A549 (cell line): ENCODE data around the gene ULK4. TPM values are rescaled to one million over a fixed set of nuclear protein-coding genes. Genes with fewer than 3 reads are reported as not detected.

Experiments used
- ATAC-seq, 2 experiments: fragments of 200-7000 bp in 1 of 2; fragments of >200 bp in 1 of 2; cut with Nextera tagmentation in 1 of 2; cut with Tn5 transposase in 1 of 2; 3 replicates each; pipeline versions ENCODE4 v1.8.0 to v1.9.1; 2018 to 2020; ENCODE audit warnings: mild to moderate bottlenecking in 1 of 2, moderate library complexity in 1 of 2
- CTCF ChIA-PET: fragments of 300-600 bp; sonication (Branson Sonifier 250); formaldehyde crosslinking; extraction: SDS; loops from one replicate; lab custom pipeline; 2021; ENCODE audit warnings: antibody characterized with exemption, inconsistent platforms; lab: Yijun Ruan, JAX
- POLR2A ChIA-PET: fragments of 350-600 bp; formaldehyde crosslinking; extraction: SDS; loops from one replicate; lab custom pipeline; 2021; ENCODE audit warnings: antibody characterized with exemption, inconsistent platforms; lab: Yijun Ruan, JAX
- DNase-seq, 2 experiments: peaks; one replicate each; pipeline versions ENCODE4 v3.0.0 to v3.0.0-alpha.2; 2011 to 2016; ENCODE audit warnings: low read depth in 1 of 2, low spot score in 1 of 2
- FAIRE-seq: peaks from 2 replicates; lab custom pipeline; 2011; peaks lifted over from hg19 to GRCh38; lab: Jason Lieb, UNC
- H3K27ac ChIP-seq, 2 experiments: fragments of >200 bp; sonication (Bioruptor Twin); formaldehyde crosslinking; 3 replicates each; pipeline ENCODE4 v1.5.1; 2016 to 2017
- H3K4me1 ChIP-seq: fragments of >200 bp; sonication (Bioruptor Twin); formaldehyde crosslinking; 3 replicates; pipeline ENCODE4 v1.6.1; 2016
- H3K4me2 ChIP-seq: fragments of >200 bp; sonication (Bioruptor Twin); formaldehyde crosslinking; 3 replicates; pipeline ENCODE4 v1.6.1; 2016
- H3K4me3 ChIP-seq: fragments of >200 bp; sonication (Bioruptor Twin); formaldehyde crosslinking; 3 replicates; pipeline ENCODE4 v1.5.1; 2016
- H3K9me3 ChIP-seq: fragments of >200 bp; sonication (Bioruptor Twin); formaldehyde crosslinking; 3 replicates; pipeline ENCODE4 v1.6.1; 2016
- BCL3 ChIP-seq: fragments of >200 bp; sonication (Bioruptor Twin); formaldehyde crosslinking; IDR thresholded peaks from 3 replicates; pipeline ENCODE4 v1.6.1; 2016
- BHLHE40 ChIP-seq: IDR thresholded peaks from 2 replicates; pipeline ENCODE4 v1.6.1; 2012; ENCODE audit warnings: low read depth, low read length, inconsistent platforms
- CBX8 ChIP-seq: fragments of 200-600 bp; sonication (generic); IDR thresholded peaks from 2 replicates; pipeline ENCODE4 v1.6.1; 2016
- EHF ChIP-seq: fragments of 250-450 bp; sonication (Bioruptor Pico); IDR thresholded peaks from 2 replicates; pipeline ENCODE4 v1.5.0; 2020; ENCODE audit warnings: mild to moderate bottlenecking
- EHMT2 ChIP-seq: fragments of 200-600 bp; sonication (generic); IDR thresholded peaks from 2 replicates; pipeline ENCODE4 v1.6.1; 2016; ENCODE audit warnings: antibody characterized with exemption, low read depth, mild to moderate bottlenecking, moderate library complexity
- FOSB ChIP-seq: fragments of 250-450 bp; sonication (Bioruptor Pico); IDR thresholded peaks from 2 replicates; pipeline ENCODE4 v1.5.0; 2020; ENCODE audit warnings: mild to moderate bottlenecking, moderate library complexity
- FOSL2 ChIP-seq, 2 experiments: fragments of 450-650 bp in 1 of 2; fragments of >200 bp in 1 of 2; sonication (Bioruptor Twin) in 1 of 2; formaldehyde crosslinking; IDR thresholded peaks; 2 replicates each; pipeline versions ENCODE4 v1.5.0 to v1.6.1; 2016 to 2020; ENCODE audit warnings: mild to moderate bottlenecking in 1 of 2, moderate library complexity in 1 of 2
- GATA3 ChIP-seq: IDR thresholded peaks from 2 replicates; pipeline ENCODE4 v1.6.1; 2012; ENCODE audit warnings: borderline replicate concordance
- HDAC2 ChIP-seq: fragments of 200-600 bp; sonication (generic); IDR thresholded peaks from 2 replicates; pipeline ENCODE4 v1.6.1; 2016
- HEYL ChIP-seq: fragments of 250-450 bp; sonication (Bioruptor Pico); IDR thresholded peaks from 2 replicates; pipeline ENCODE4 v1.8.0; 2021; ENCODE audit warnings: mild to moderate bottlenecking, moderate library complexity
- HMGXB4 ChIP-seq: fragments of 250-450 bp; sonication (Bioruptor Pico); IDR thresholded peaks from 2 replicates; pipeline ENCODE4 v1.5.0; 2021; ENCODE audit warnings: mild to moderate bottlenecking, moderate library complexity, borderline replicate concordance
- HOXB13 ChIP-seq: fragments of 250-450 bp; sonication (Bioruptor Pico); IDR thresholded peaks from 2 replicates; pipeline ENCODE4 v1.5.0; 2020; ENCODE audit warnings: low read depth, mild to moderate bottlenecking, moderate library complexity
- KDM5A ChIP-seq: fragments of 200-600 bp; sonication (generic); IDR thresholded peaks from 2 replicates; pipeline ENCODE4 v1.6.1; 2016; ENCODE audit warnings: antibody characterized with exemption, mild to moderate bottlenecking
- MYC ChIP-seq: IDR thresholded peaks from 2 replicates; pipeline ENCODE4 v1.6.1; 2012; ENCODE audit warnings: mild to moderate bottlenecking, inconsistent platforms, low read length, improper control_type of control experiment, borderline replicate concordance
- NFE2L2 ChIP-seq: fragments of 150-350 bp; conservative IDR thresholded peaks from 2 replicates; pipeline ENCODE4 v1.6.1; 2014; ENCODE audit warnings: low read length
- NR3C1 ChIP-seq: fragments of >200 bp; sonication (Bioruptor Twin); formaldehyde crosslinking; IDR thresholded peaks from 3 replicates; pipeline ENCODE4 v1.6.1; 2017
- PHF8 ChIP-seq: fragments of 200-600 bp; sonication (generic); IDR thresholded peaks from 2 replicates; pipeline ENCODE4 v1.6.1; 2016; ENCODE audit warnings: low read depth, mild to moderate bottlenecking, antibody characterized with exemption, moderate library complexity, borderline replicate concordance
- POLR2A ChIP-seq: IDR thresholded peaks from 2 replicates; pipeline ENCODE4 v1.6.1; 2012; ENCODE audit warnings: mild to moderate bottlenecking, low read length
- POLR2AphosphoS2 ChIP-seq: conservative IDR thresholded peaks from 2 replicates; pipeline ENCODE4 v1.6.1; 2012; ENCODE audit warnings: low read length, improper control_type of control experiment, inconsistent platforms
- RAD21 ChIP-seq, 2 experiments: fragments of >200 bp in 1 of 2; sonication (Bioruptor Twin) in 1 of 2; formaldehyde crosslinking in 1 of 2; IDR thresholded peaks in 1 of 2; conservative IDR thresholded peaks in 1 of 2; 2 replicates in 1 of 2; 3 replicates in 1 of 2; pipeline ENCODE4 v1.6.1; 2012 to 2018; ENCODE audit warnings: inconsistent platforms in 1 of 2
- RARB ChIP-seq: fragments of 250-450 bp; sonication (Bioruptor Pico); IDR thresholded peaks from 2 replicates; pipeline ENCODE4 v1.8.0; 2021; ENCODE audit warnings: mild to moderate bottlenecking, moderate library complexity
- RFX5 ChIP-seq: fragments of 450-650 bp; IDR thresholded peaks from 2 replicates; pipeline ENCODE4 v1.7.1; 2014; ENCODE audit warnings: antibody characterized with exemption, mild to moderate bottlenecking, moderate library complexity
- RNF2 ChIP-seq: fragments of 200-600 bp; sonication (generic); IDR thresholded peaks from 2 replicates; pipeline ENCODE4 v1.6.1; 2016; ENCODE audit warnings: low read depth, mild to moderate bottlenecking, antibody characterized with exemption, moderate library complexity, borderline replicate concordance
- SREBF2 ChIP-seq: fragments of 450-650 bp; IDR thresholded peaks from 2 replicates; pipeline ENCODE4 v1.6.1; 2014; ENCODE audit warnings: mild to moderate bottlenecking, moderate library complexity
- TFCP2L1 ChIP-seq: fragments of 250-450 bp; sonication (Bioruptor Pico); IDR thresholded peaks from 2 replicates; pipeline ENCODE4 v1.5.0; 2021; ENCODE audit warnings: mild to moderate bottlenecking
- ZC3H11A ChIP-seq: fragments of 450-650 bp; IDR thresholded peaks from 2 replicates; pipeline ENCODE4 v1.6.1; 2014; ENCODE audit warnings: antibody characterized with exemption, mild to moderate bottlenecking
- WGBS: methylation state at CpG from one replicate; pipeline ENCODE4 v1.1.6; 2017; ENCODE audit errors: missing lambda C conversion rate; 5-methylcytosine and 5-hydroxymethylcytosine counted together
- polyA plus RNA-seq, 4 experiments: library from polyadenylated mRNA; depleted of rRNA in 3 of 4; stranded (reverse); fragments of >200 nt; fragmentation: RNase III in 1 of 4; extraction: RNeasy Plus Mini Kit Qiagen cat#74134 plus additional on column Dnase treatment in 1 of 4; gene quantifications; 2 replicates in 3 of 4; 3 replicates in 1 of 4; pipeline ENCODE4 v1.2.3, GENCODE V29; 2011 to 2017
- TF ChIP-seq, protein P1 (sequence below): IDR thresholded peaks from 2 replicates; pipeline ENCODE4 v1.6.1; 2012; ENCODE audit warnings: low read depth, borderline replicate concordance
- TF ChIP-seq, protein P2 (sequence below): IDR thresholded peaks from 2 replicates; pipeline ENCODE4 v1.6.1; 2012

Gene ULK4
- polyA plus RNA-seq, 2 of the 4 experiments (the other 2 are of a cell fraction) = 4.9 to 7.7 TPM

GRCh38 chr3:41974223-41974622 is 12.3 kb upstream of the ULK4 start:
- TF ChIP-seq RAD21 (conservative IDR thresholded peaks at IDR 0.05 in 1 of 2, IDR thresholded peaks at IDR 0.05 in 1 of 2) (no peak), HDAC2 (no peak), GATA3 (no peak), NFE2L2 (no peak)
- POLR2A ChIA-PET = no interaction called here
- CTCF ChIA-PET = no interaction called here
- FAIRE-seq = no peak
- Histone ChIP-seq H3K27ac (no peak overlapping the region), H3K9me3 (no peaks in the 10 kb centered on the region), H3K4me1 (no peaks in the 10 kb centered on the region), H3K4me3 (no peak overlapping the region), H3K4me2 (no peak overlapping the region)
- WGBS = 42% methylated on average over 2 of the region's 2 CpGs
- no peak for ATAC-seq
- no peak for DNase-seq

DNA sequence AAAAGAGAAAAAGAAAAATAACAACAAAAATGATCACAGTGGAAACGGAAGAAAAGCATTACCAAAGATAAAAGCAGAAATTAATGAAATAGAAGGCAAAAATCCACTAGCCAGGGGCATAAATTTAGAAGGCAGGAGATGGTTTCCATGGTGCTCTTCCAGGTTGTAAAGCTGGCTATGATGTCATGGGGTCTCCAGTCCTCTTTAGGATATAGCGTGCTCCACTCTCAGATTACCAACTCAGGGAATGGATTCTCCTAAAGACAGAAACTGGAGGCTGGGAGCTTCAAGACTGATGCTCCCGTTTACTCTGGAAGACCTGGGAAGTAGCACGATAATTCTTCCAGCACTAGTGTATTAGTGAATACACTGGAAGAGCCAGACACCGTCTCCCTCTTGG is 10.9 kb upstream of the ULK4 start:
- ATAC-seq (no peak), DNase-seq (no peak), FAIRE-seq (no peak)
- Histone ChIP-seq H3K4me1 (no peaks in the 10 kb centered on the region), H3K4me3 (no peak overlapping the region), H3K9me3 (no peaks in the 10 kb centered on the region), H3K27ac (no peak overlapping the region), H3K4me2 (no peak overlapping the region)
- no peak for TF ChIP-seq FOSL2 (IDR thresholded peaks at IDR 0.05)
- TF ChIP-seq FOSL2 (CRISPR knock-in tag; IDR thresholded peaks at IDR 0.05) = no peak
- TF ChIP-seq HMGXB4 = no peak
- TF ChIP-seq NFE2L2 = no peak
- no peak for TF ChIP-seq TFCP2L1 (CRISPR knock-in tag)
- TF ChIP-seq ZC3H11A = no peak
- no peak for TF ChIP-seq CBX8
- no peak for TF ChIP-seq HEYL
- TF ChIP-seq, protein P1, sequence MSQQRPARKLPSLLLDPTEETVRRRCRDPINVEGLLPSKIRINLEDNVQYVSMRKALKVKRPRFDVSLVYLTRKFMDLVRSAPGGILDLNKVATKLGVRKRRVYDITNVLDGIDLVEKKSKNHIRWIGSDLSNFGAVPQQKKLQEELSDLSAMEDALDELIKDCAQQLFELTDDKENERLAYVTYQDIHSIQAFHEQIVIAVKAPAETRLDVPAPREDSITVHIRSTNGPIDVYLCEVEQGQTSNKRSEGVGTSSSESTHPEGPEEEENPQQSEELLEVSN = no peak
- TF ChIP-seq EHMT2 = no peak
- TF ChIP-seq HOXB13 (CRISPR knock-in tag) = no peak
- TF ChIP-seq SREBF2 = no peak
- TF ChIP-seq RNF2 = no peak
- no peak for TF ChIP-seq BCL3
- TF ChIP-seq RARB (CRISPR knock-in tag) = no peak
- no peak for TF ChIP-seq PHF8
- TF ChIP-seq, protein P2, sequence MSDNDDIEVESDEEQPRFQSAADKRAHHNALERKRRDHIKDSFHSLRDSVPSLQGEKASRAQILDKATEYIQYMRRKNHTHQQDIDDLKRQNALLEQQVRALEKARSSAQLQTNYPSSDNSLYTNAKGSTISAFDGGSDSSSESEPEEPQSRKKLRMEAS = no peak
- no peak for TF ChIP-seq NR3C1
- TF ChIP-seq POLR2AphosphoS2 = no peak
- no peak for TF ChIP-seq FOSB (CRISPR knock-in tag)
- WGBS = 64% methylated on average over 5 of the region's 5 CpGs
- POLR2A ChIA-PET = no interaction called here
- CTCF ChIA-PET = no interaction called here

GRCh38 chr3:41966206-41966605 is 4.3 kb upstream of the ULK4 start:
- FAIRE-seq (no peak), DNase-seq (no peak), ATAC-seq (no peak)
- Histone ChIP-seq H3K27ac (no peak overlapping the region), H3K4me3 (no peak overlapping the region), H3K4me1 (peaks cover 4% of the 10 kb centered on the region; the same call in 1 of the 3 replicates), H3K9me3 (no peaks in the 10 kb centered on the region), H3K4me2 (no peak overlapping the region)
- 63% methylated on average over 6 of the region's 6 CpGs for WGBS
- CTCF ChIA-PET = no interaction called here
- POLR2A ChIA-PET = no interaction called here
- no peak for TF ChIP-seq FOSL2 (IDR thresholded peaks at IDR 0.05)
- TF ChIP-seq FOSL2 (CRISPR knock-in tag; IDR thresholded peaks at IDR 0.05) = no peak
- TF ChIP-seq EHF (CRISPR knock-in tag) = no peak
- no peak for TF ChIP-seq KDM5A
- TF ChIP-seq BCL3 = no peak
- no peak for TF ChIP-seq NR3C1
- no peak for TF ChIP-seq BHLHE40
- no peak for TF ChIP-seq PHF8
- TF ChIP-seq POLR2A = no peak
- TF ChIP-seq RFX5 = no peak
- no peak for TF ChIP-seq HOXB13 (CRISPR knock-in tag)
- TF ChIP-seq MYC = no peak
